Occipital lobe (tissue), 2 donors: ENCODE results near the gene CCNE1. TPM values are rescaled to one million over a fixed set of nuclear protein-coding genes. Genes with fewer than 3 reads are reported as not detected.
"Not testable (repeated sequence)": the region's sequence is repeated elsewhere in the genome, so short reads cannot be mapped to it uniquely, and the experiment has no call there.

Experiments
- DNase-seq: peaks from one replicate; lab custom pipeline; 2025; lab: John Stamatoyannopoulos, UW
- total RNA-seq: library from RNA; depleted of rRNA; stranded (reverse); fragments of >200 nt; gene quantifications from one replicate; pipeline ENCODE4 v1.2.3, GENCODE V29; 2014

The CCNE1 gene
- total RNA-seq, 1 donor from 2014 or later: 1.1 TPM

DNA sequence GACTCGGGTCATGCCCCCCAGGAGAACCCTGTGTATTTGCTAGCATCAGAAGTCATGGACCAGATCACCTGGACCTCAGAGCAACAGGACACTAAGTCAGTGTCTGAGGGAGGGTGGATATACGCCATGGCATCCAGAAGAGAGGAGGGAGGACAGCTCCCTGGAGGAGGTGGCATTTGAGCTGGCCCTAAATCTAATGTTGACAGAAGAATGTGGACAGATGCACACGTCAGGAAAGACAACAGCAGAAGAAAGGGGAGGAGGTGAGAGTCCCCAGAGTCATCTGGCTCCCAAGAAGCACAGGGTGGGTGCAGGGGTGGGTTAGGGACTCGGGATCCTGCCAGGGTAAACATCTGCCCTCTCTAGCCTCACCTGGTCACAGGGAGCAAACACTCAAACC is 24.5 kb upstream of the CCNE1 start:
- no peak for DNase-seq

- DNase-seq: no peak
These were observed 22.8 kb upstream of the CCNE1 start for GRCh38 chr19:29789007-29789406.

- DNase-seq: no peak
These were observed 18.6 kb upstream of the CCNE1 start for GRCh38 chr19:29793116-29793727.

DNA sequence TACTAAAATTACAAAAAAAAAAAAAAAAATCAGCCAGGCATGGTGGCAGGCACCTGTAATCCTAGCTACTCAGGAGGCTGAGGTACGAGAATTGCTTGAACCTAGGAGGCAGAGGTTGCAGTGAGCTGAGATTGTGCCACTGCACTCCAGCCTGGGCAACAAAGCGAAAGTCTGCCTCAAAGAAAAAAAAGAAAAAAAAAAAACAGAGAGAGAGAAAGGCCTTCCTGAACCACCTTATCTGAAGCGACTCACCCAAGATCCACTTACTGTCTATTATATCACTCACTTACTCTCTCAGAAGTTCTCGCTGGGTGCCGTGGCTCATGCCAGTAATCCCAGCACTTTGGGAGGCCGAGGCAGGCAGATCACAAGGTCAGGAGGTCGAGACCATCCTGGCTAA is 17.3 kb upstream of the CCNE1 start:
- not testable (repeated sequence) for DNase-seq

DNA sequence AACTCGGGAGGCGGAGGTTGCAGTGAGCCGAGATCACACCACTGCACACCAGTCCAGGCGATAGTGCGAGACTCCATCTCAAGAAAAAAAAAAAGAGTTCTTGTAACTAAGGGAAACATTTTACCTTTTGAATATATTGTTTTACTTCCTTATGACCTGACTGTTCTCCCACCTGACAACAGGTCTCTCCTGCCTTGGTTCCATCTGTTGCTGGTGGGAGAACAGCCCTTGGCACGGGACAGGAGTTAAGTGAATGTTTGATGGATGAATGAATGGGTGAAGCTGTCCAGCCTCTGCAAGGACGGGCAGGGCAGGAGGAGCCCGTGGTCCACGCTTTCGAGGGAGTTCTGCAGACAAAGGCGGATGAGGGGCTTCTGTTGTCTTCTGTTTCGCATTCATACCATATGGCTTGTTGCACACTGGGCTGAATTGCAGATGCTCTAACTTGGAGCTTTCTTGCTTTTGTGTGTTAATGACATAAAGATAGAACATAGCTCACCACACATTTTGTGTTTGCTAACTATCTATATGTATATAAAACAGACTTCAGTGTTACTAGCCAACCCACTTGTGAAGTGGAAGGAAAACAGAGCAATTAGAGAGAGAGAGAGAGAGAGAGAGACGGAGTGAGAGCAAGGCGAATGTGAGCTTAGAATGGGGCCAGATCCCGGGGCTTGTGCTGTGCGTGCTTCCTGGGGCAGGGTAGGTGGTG is 16.2 kb upstream of the CCNE1 start:
- no peak for DNase-seq

- DNase-seq: no peak
These were observed 15.6 kb upstream of the CCNE1 start for GRCh38 chr19:29796173-29796573.

GRCh38 chr19:29798774-29799497 is 12.9 kb upstream of the CCNE1 start:
- DNase-seq: no peak

GRCh38 chr19:29800100-29800825 is 11.5 kb upstream of the CCNE1 start:
- no peak for DNase-seq

GRCh38 chr19:29803951-29804350 is 7.8 kb upstream of the CCNE1 start:
- not testable (repeated sequence) for DNase-seq

GRCh38 chr19:29804493-29804892 is 7.3 kb upstream of the CCNE1 start:
- no peak for DNase-seq

DNA sequence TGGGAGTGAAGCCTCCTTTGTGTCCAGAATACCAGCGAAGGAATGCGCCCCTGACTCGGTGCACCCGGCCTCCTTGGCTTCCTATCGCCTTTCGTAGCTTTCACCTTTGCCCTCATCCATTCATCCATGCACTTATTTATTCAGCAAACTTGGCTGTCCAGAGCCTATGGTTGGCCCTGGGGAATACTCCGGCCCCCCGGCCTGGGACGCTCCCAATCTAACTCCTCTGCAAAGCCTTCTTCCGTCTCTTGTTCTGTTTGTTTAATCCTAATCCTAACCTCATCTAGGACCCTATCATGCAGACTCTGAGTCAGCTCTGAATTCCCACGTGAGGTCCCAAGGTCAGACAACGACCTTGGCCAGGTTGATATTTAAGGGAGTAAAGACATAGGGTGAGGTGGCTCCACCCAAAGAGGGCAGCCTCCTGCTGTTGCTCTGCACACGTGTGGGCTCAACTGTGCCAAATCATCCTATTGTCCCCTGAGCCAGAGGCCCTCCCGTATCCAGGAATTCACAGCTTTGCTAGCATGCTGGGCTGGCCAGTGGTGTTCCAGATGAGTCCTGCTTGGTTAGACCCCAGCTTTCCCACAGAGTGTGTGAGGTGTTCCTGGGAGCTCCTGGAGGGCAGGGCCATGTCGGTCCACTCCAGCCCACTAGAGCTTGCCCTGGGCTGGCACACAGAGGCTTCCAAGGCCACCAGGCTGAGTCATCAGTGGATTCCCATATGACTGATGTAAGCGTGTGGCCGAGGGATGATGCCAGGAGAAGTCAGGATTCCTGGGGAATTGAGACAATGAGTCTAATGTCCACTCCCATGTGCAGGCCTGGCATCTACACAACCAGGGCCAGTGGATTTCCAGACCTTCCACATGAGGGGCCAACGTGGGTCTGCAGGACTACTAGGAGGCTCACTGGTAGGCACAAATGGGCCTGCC is 6.5 kb upstream of the CCNE1 start:
- no peak for DNase-seq

GRCh38 chr19:29806098-29806866 is 5.5 kb upstream of the CCNE1 start:
- DNase-seq: no peak

DNA sequence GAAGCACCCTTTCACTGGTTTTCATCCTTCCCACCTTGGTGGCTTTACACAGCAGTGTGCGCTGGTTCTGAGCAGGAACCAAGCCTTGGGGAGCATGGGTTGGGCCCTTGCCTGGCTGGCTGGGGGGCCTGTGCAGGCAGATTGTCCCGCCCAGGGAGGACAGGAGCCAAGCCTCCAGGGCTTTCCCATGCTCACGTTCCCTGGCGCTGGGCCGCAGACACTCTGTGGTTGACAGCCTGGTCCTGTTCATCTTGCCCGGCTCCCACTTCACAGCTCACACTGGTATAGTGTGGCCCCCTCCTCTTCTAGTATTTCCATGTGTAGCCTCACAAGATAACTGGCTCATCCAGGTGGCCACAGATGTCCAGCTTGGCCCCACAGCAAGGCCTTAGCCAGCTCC is 4.6 kb upstream of the CCNE1 start:
- DNase-seq: no peak

GRCh38 chr19:29807870-29808405 is 3.9 kb upstream of the CCNE1 start:
- no peak for DNase-seq

GRCh38 chr19:29809795-29810503 is 1.8 kb upstream of the CCNE1 start:
- no peak for DNase-seq

GRCh38 chr19:29810504-29810871 is 1.3 kb upstream of the CCNE1 start:
- DNase-seq: no peak

DNA sequence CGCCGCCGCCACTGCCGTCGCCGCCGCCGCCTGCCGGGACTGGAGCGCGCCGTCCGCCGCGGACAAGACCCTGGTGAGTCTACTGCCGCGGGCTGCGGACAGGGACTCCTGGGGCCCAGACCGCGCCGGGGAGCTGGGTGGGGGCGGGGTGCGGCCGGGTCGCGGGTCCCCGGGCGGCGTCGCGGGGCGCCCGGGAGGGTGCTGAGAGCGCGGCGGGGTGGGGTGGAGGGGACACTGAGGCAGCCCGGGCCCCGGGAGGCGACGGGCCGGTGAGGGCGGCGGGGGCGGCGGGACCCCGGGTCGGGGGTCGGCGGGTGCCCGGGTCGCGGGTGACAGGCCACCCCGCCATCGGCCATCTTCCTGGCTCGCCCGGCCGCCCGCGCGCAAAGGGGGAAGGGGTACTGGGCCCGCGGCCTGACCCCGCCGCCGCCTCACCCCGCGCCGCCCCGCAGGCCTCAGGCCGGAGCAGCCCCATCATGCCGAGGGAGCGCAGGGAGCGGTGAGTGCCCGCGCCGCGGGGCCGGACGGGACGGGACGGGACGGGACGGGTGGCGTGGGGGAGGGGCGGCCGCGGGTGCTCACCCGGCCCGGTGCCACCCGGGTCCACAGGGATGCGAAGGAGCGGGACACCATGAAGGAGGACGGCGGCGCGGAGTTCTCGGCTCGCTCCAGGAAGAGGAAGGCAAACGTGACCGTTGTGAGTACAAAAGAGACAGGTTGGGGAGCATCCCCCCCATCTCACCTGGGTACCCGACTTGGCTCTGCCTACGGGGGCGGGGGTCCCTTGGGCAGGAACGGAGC is 489 bp downstream of the CCNE1 start:
- no peak for DNase-seq

GRCh38 chr19:29812881-29813275 is 1.1 kb downstream of the CCNE1 start:
- no peak for DNase-seq
